GM12872 (cell line): ENCODE measurements around the gene ADCY7.

Source experiments
- TF ChIP-seq, protein P1 (sequence below): IDR thresholded peaks from 3 replicates; pipeline ENCODE4 v1.5.1; 2011; ENCODE audit warnings: low read depth, mild to moderate bottlenecking, low read length, moderate library complexity; ENCODE audit not compliant: insufficient read depth

ADCY7 gene

DNA sequence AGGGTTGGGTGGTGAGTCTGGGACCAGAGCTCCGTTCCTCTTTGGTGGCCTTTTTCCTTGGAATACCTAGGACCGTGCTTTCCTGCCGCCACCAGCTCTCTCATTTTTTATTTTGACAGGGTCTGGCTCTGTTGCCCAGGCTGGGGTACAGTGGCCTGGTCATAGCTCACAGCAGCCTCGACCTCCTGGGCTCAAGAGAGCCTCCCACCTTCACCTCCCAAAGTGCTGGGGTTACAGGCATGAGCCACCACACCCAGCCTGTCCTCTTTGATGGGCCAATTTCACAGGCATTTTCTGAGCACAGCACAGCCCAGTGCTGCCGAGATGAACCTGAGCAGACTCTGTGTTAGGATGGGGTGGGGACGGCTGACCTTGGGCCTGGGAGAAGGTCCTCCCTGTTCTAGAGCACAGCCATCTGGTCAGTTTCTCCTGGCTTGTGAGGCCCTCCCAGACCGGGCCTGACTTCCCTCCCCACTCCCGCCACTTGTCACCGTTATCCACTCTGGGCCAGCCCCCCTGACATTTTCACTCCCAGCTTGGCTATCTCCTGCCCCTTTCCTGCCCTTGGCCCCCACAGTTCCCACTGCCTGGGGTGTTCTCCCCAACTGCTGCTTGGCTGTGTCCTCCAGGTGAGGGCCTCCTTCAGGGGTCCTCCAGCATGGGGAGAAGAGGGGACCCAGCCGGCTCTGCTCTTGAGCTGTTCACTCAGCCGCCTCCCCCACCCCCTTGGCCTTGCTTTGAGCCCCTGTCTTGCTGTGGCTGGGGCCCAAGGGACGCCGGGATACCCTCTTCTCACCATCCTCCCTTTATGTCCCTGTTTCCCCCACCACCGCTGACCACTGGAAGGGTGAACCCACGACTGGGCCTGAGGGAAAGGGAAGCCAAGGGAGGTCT is 5.0 kb downstream of the ADCY7 start:
- TF ChIP-seq, protein P1, sequence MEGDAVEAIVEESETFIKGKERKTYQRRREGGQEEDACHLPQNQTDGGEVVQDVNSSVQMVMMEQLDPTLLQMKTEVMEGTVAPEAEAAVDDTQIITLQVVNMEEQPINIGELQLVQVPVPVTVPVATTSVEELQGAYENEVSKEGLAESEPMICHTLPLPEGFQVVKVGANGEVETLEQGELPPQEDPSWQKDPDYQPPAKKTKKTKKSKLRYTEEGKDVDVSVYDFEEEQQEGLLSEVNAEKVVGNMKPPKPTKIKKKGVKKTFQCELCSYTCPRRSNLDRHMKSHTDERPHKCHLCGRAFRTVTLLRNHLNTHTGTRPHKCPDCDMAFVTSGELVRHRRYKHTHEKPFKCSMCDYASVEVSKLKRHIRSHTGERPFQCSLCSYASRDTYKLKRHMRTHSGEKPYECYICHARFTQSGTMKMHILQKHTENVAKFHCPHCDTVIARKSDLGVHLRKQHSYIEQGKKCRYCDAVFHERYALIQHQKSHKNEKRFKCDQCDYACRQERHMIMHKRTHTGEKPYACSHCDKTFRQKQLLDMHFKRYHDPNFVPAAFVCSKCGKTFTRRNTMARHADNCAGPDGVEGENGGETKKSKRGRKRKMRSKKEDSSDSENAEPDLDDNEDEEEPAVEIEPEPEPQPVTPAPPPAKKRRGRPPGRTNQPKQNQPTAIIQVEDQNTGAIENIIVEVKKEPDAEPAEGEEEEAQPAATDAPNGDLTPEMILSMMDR: no peak

DNA sequence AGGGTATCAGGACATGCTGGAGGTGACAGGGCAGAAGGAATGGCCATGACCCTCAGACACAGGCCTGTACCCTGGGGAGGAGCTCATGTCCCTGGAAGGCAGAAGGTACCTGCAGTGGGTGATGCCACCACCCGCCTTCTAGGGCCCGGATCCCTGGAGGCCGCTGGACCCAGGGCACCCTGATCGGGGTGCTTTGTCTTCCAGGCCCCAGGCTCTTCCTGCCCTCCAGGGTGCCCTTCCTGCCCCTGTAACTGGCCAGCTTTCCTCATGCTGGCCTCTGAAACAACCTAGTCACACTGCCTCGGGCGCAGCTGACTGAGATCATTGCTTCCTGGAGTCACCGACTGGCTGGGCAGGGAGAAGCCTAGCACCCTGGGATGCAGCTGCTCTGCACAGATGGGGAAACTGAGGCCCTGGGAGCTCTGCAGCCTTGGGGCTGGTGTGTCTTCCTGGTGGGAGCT is 5.8 kb downstream of the ADCY7 start:
- TF ChIP-seq, protein P1: no peak

DNA sequence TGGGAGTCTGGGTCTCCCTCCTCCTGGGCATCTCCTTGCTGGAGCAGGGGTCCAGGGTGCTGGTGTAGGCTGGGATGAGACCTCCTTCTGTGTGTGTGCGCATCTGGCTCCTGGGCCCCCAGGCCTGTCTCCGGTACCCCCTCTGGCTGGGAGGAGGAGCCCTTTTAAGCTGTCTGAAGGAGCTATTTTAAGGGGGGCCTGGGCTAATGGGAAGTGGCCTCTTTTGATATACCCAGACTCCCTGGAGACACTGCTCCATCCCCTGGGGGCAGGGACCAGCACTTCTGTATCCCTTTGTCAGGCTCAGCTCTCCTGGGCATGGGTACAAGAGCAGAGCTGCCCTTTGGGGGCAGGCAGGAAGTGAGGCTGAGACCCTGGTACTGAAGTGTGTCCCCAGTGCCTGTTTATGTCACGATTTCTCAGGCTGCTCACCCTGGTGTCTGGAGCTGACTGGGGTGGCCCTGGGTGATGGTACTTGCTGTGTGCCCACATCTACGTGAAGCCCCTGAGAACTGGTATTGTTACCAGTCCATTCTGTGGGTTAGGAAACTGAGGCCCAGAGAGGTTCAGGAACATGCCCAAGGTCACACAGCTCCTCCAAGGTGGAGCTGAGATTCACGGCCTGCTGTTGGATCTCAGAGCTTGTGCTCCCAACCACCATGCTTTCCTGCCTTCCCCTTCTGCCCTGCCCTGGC is 6.5 kb downstream of the ADCY7 start:
- TF ChIP-seq, protein P1: no peak

DNA sequence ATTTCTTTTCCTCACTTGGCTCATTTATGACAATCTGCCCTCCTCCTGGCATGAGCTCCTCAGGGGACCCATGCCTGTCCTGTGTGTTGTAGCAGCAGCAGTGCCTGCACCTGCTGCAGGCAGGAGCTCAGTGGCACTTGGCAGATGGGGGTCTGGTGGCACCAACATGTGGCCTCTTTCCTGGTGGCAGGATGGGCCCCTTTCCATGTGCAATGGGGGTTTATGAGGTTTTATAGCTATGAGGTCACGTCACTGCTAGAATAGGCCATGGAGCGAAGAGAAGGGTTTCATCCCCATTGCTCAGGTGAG is 7.0 kb downstream of the ADCY7 start:
- TF ChIP-seq, protein P1: no peak

DNA sequence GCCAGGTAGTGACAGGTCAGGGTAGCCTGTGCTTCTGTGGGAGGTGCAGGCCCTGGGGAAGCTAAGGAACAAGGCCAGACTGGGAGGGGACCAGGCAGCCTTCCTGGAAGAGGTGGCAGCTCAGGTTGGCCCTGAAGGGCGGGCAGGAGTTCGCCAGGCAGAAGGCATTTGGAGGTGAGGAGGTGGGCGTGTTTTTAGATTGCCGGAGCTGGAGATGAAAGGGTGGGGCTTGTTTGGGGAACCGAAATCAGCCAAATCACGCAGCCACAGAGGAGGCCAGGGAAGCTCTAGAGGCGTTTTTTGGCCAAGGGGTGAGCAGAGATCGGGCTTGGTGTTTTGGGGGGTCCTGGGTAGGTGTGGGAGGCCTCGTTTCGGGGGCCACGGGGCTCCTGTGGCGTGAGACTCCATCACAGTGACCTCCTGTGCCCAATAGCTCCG is 7.6 kb downstream of the ADCY7 start:
- TF ChIP-seq, protein P1: no peak

DNA sequence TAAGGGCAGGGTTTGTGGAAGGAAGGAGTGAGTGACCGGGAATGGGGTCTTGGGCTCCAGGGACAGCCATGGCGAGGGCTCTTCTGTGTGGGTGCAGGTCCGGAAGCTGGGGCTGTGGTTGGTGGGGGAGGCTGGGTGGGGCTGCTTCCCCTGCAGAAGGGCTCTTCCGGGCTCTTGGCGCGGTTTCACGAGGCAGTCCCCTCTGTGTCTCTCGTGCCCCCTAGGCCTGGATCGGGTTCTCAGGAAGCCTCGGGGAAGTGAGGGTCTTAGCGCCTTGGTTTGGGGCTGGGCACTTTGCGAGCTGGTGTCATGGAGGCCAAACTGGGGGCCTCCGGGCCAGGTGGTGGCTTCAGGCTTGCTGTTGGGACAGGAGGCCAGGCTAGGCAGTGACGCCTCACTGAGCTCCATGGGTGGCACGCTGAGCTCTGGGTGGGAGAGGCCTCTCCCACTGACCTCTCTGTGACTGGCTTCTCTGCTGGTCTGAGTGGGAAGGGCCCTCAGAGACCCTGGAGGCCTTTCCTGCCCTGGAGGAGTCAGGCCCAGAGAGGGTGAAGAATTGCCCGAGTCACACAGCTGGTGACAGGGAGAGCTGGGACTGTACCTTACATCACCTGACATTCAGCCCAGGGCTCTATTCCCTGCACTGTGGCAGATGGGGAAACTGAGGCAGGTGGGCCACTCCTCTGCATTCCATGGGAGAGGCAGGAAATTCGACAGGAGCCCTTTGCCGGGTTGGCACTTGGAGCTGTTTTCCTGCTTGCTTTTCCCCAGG is 8.2 kb downstream of the ADCY7 start:
- TF ChIP-seq, protein P1: no peak

DNA sequence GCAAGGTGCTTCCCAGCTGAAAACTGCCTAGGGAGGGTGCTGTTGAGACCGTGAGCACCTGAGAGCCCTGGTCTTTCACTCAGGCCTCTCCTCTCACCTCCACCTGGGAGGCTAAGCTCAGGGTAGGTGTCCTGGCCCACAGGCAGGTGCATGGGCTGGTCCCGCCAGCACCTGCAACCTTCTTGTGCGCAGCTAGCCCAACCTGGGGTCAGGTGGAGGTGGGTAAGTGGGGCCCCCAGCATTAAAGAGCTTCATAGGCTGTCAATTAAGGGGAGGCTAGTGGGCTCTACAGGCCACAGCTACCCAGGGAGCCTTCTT is 8.7 kb downstream of the ADCY7 start:
- TF ChIP-seq, protein P1: peak; percentile 40; the same call in 1 of the 3 replicates
